Smooth muscle cell (in vitro differentiated cells): ENCODE measurements around the gene COL27A1. TPM values are rescaled to one million over a fixed set of nuclear protein-coding genes. Genes with fewer than 3 reads are reported as not detected.
A peak's percentile ranks its signal among the peaks of the same experiment; 100 is the strongest.

Experiments used
- DNase-seq: peaks from one replicate; lab custom pipeline; 2025; ENCODE audit not compliant: unreplicated experiment; lab: John Stamatoyannopoulos, UW
- H2AFZ ChIP-seq: fragments of 200-600 bp; sonication (generic); 2 replicates; pipeline ENCODE4 v1.6.0; 2016; ENCODE audit warnings: antibody characterized with exemption, low read depth, mild to moderate bottlenecking
- H3F3A ChIP-seq: fragments of 200-600 bp; sonication (generic); 2 replicates; pipeline ENCODE4 v1.6.0; 2017; ENCODE audit warnings: antibody characterized with exemption, low read depth
- H3K27ac ChIP-seq: fragments of 200-600 bp; sonication (generic); 2 replicates; pipeline ENCODE4 v1.5.1; 2016; ENCODE audit warnings: low read depth, mild to moderate bottlenecking
- H3K27me3 ChIP-seq: fragments of 200-600 bp; sonication (generic); 2 replicates; pipeline ENCODE4 v1.6.1; 2016; ENCODE audit warnings: low read depth, mild to moderate bottlenecking
- H3K36me3 ChIP-seq: fragments of 200-600 bp; sonication (generic); 2 replicates; pipeline ENCODE4 v1.5.1; 2016; ENCODE audit warnings: low read depth
- H3K4me1 ChIP-seq: fragments of 200-600 bp; sonication (generic); 2 replicates; pipeline ENCODE4 v1.5.1; 2016; ENCODE audit warnings: low read depth
- H3K4me2 ChIP-seq: fragments of 200-600 bp; sonication (generic); 2 replicates; pipeline ENCODE4 v1.6.0; 2016; ENCODE audit warnings: mild to moderate bottlenecking
- H3K4me3 ChIP-seq: fragments of 200-600 bp; sonication (generic); 2 replicates; pipeline ENCODE4 v1.5.1; 2016; ENCODE audit warnings: mild to moderate bottlenecking
- H3K79me2 ChIP-seq: fragments of 200-600 bp; sonication (generic); 2 replicates; pipeline ENCODE4 v1.6.0; 2016; ENCODE audit warnings: low read depth, mild to moderate bottlenecking
- H3K9ac ChIP-seq: fragments of 200-600 bp; sonication (generic); 2 replicates; pipeline ENCODE4 v1.6.0; 2016; ENCODE audit warnings: low read depth
- H3K9me3 ChIP-seq: fragments of 200-600 bp; sonication (generic); replicated peaks from 2 replicates; pipeline ENCODE4 v1.5.1; 2016; ENCODE audit warnings: low read depth
- H4K20me1 ChIP-seq: fragments of 200-600 bp; sonication (generic); 2 replicates; pipeline ENCODE4 v1.6.0; 2016; ENCODE audit warnings: low read depth
- CTCF ChIP-seq: fragments of 200-600 bp; sonication (generic); IDR thresholded peaks from 2 replicates; pipeline ENCODE4 v1.5.1; 2017; ENCODE audit warnings: borderline replicate concordance, mild to moderate bottlenecking, antibody characterized with exemption; ENCODE audit not compliant: insufficient read depth, poor library complexity, severe bottlenecking
- WGBS: methylation state at CpG from one replicate; pipeline ENCODE4 v1.1.7; 2016; ENCODE audit warnings: low lambda C conversion rate; 5-methylcytosine and 5-hydroxymethylcytosine counted together
- polyA plus RNA-seq: library from polyadenylated mRNA; unstranded; fragments of >200 nt; fragmentation: Nextera tagmentation; extraction: Ambion mirVana; gene quantifications from 2 replicates; pipeline ENCODE4 v1.2.1, GENCODE V29; 2016
- total RNA-seq: library from RNA; depleted of rRNA; stranded (reverse); fragments of >200 nt; gene quantifications from 2 replicates; pipeline ENCODE4 v1.2.3, GENCODE V29; 2014

The COL27A1 gene
- total and polyA plus RNA-seq, 2 experiments from 2014 or later: 18.1 to 19.9 TPM

- peak overlapping the region; percentile 28 for H3K4me2 ChIP-seq
- no peak overlapping the region for H3K4me3 ChIP-seq
- no peaks in the 10 kb centered on the region for H3K79me2 ChIP-seq
- H3K9ac ChIP-seq: no peak overlapping the region
- no peaks in the 10 kb centered on the region for H3K4me1 ChIP-seq
- no peak for DNase-seq
- H4K20me1 ChIP-seq: no peaks in the 10 kb centered on the region
- WGBS: 41% methylated on average over 4 of the region's 4 CpGs
- H3F3A ChIP-seq: peaks cover 14% of the 10 kb centered on the region
- no peak overlapping the region for H3K27ac ChIP-seq
- H3K36me3 ChIP-seq: no peaks in the 10 kb centered on the region
- no peaks in the 10 kb centered on the region for H3K9me3 ChIP-seq
- TF ChIP-seq CTCF: no peak
- H3K27me3 ChIP-seq: no peaks in the 10 kb centered on the region
- no peak overlapping the region for H2AFZ ChIP-seq
Observed at GRCh38 chr9:114140850-114141249, 14.5 kb upstream of the COL27A1 start.

GRCh38 chr9:114141553-114142402 is 13.6 kb upstream of the COL27A1 start:
- Histone ChIP-seq H3K4me3 (no peak overlapping the region), H3K36me3 (no peaks in the 10 kb centered on the region), H3F3A (peaks cover 14% of the 10 kb centered on the region), H3K4me2 (peak overlapping the region; percentile 28), H4K20me1 (no peaks in the 10 kb centered on the region), H3K4me1 (no peaks in the 10 kb centered on the region), H3K9me3 (no peaks in the 10 kb centered on the region), H3K27me3 (no peaks in the 10 kb centered on the region), H3K79me2 (no peaks in the 10 kb centered on the region), H3K27ac (no peak overlapping the region), H3K9ac (no peak overlapping the region), H2AFZ (no peak overlapping the region)
- DNase-seq: no peak
- TF ChIP-seq CTCF: no peak
- 35% methylated on average over 7 of the region's 7 CpGs for WGBS

- no peak for DNase-seq
- Histone ChIP-seq H3F3A (peaks cover 14% of the 10 kb centered on the region), H3K27ac (no peak overlapping the region), H4K20me1 (no peaks in the 10 kb centered on the region), H3K27me3 (no peaks in the 10 kb centered on the region), H3K9ac (no peak overlapping the region), H3K4me1 (no peaks in the 10 kb centered on the region), H3K79me2 (no peaks in the 10 kb centered on the region), H3K4me2 (no peak overlapping the region), H3K36me3 (no peaks in the 10 kb centered on the region), H2AFZ (no peak overlapping the region), H3K9me3 (no peaks in the 10 kb centered on the region), H3K4me3 (no peak overlapping the region)
- TF ChIP-seq CTCF: no peak
- 97% methylated on average over 5 of the region's 5 CpGs for WGBS
Observed at GRCh38 chr9:114143234-114143633, 12.1 kb upstream of the COL27A1 start.

GRCh38 chr9:114146735-114147134 is 8.6 kb upstream of the COL27A1 start:
- Histone ChIP-seq H2AFZ (no peak overlapping the region), H3K4me3 (no peak overlapping the region), H3K9ac (no peak overlapping the region), H3K4me2 (no peak overlapping the region), H3K27me3 (no peaks in the 10 kb centered on the region), H3K4me1 (no peaks in the 10 kb centered on the region), H4K20me1 (no peaks in the 10 kb centered on the region), H3F3A (peaks cover 5% of the 10 kb centered on the region), H3K79me2 (no peaks in the 10 kb centered on the region), H3K27ac (no peak overlapping the region), H3K36me3 (no peaks in the 10 kb centered on the region), H3K9me3 (no peaks in the 10 kb centered on the region)
- no peak for TF ChIP-seq CTCF
- DNase-seq: no peak
- WGBS: 95% methylated on average over 6 of the region's 6 CpGs
